Posterior cingulate gyrus (tissue), 11 donors: ENCODE data around the gene FANCC.

ENCODE experiments used
- DNase-seq, 10 donors: peaks; one replicate each; pipeline versions ENCODE4 v3.0.0 to v3.0.0-alpha.2; 2020 to 2021; ENCODE audit warnings: mixed read lengths in 3 of 10
- intact Hi-C: fragments of 100-400 bp; cut with DNase I; formaldehyde crosslinking; loops from one replicate; pipeline ENCODE4 v1.15.1; 2023

FANCC gene

GRCh38 chr9:95109456-95109855, 208.1 kb downstream of the FANCC start:
- DNase-seq = peak in 2 of 10 donors; percentile 18 to 54
- intact Hi-C loops = no loop called here

DNA sequence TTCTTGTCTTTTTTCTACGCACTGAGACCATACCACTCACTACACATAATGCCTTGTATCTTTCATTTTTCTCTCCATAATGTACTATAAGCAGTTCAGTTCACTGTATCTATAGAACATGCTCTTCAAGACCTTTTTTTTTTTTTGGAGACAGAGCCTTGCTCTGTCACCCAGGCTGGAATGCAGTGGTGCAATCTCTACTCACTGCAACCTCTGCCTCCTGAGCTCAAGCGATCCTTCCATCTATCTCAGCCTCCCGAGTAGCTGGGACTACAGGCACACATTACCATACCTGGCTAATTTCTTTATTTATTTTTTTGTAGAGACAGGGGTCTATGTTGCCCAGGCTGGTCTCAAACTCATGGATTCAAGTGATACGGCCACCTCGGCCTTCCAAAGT, 208.7 kb downstream of the FANCC start:
- DNase-seq = peak in 2 of 10 donors; percentile 2 to 26
- intact Hi-C loops = no loop called here

DNA sequence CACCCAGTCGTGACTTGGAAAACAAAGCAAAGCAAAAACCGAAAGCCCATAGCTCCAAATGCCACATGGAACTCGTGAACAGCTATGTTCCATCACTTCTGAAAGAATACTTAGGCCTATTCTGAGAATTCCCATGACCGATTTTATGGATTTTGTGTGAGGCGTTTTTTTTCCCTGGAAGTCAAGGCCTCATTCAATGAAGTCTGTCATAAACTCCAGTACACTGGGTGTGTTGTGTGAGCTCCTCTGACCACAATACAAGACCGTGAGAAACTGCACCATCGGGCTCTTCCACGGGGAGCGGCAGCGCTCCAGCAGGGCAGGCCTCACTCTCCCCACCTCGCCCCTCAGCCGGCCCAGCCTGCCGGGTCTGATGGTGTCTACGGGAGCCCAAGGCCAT, 209.5 kb downstream of the FANCC start:
- intact Hi-C loops = no loop called here
- DNase-seq = peak in 2 of 10 donors; percentile 65 to 86

DNA sequence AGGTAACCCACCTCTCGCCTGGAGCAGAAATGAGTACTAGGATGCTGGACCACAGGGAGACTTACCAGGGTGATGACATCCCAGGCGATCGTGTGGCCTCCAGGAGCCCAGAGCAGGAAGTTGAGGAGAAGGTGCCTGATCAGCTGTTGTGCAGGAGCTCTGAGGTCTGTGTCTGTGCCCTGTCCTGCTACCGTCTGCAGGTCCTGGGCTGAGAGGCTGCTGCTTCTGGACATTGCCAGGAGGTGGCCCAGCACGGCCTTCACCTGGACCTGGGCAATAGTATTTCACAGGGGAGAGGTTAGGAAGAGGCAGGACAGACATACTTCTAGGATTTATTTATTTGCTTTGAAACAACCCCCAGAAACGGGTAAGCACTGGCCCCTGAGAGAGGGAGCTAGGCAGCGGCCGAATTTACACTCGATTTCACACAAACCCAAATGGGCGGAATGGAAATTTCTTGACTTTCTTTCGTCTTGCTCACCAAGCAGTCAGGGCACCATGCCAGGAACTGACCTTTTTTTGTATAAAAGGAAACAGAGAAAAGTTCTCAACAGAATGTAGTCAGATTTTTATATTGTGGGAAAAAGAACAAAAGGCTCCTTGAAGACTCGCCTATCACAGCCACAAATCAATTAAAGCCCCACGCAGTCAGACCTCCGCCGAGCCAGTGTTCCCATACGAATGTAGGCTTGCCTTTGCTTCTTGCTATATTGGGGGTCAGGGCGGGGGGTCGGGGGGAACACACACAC, 210.3 kb downstream of the FANCC start:
- peak in 2 of 10 donors; percentile 54 to 83 for DNase-seq
- intact Hi-C loops = no loop called here

DNA sequence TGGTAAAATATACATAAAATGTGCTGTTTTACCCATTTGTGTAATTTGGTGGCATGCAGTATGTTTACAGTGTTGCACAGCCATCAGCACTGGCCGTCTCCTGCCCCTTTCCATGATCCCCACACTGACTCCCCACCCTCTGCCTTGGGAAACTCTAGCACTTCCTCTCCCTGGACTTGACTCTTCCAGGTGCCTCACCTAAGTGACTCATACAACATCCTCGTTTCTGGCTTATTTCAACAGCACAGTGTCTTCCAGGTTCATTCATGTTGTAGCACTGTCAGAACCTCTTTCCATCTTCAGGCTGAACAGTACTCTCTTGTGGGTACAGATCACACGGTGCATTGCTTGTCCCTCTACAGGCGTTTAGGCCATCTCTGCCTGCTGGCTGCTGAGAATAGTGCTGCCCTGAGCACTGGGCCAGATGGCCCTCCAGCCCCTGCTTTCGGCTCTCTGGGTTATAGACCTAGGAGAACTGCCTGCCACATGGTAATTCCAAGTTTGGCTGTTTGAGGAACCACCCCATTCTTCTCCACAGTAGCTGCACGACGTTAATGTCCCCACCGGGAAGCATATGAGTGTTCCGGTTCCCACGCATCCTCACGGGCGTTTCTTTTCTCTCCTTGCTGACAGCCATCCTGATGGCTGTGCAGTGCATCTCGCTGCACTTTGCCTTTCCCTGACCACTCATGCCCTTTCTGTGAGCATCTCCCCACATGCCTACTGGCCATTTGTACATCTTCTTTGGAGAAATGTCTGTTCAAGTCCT, 211.8 kb downstream of the FANCC start:
- intact Hi-C loops = no loop called here
- DNase-seq = peak in 2 of 10 donors; percentile 31 to 52

GRCh38 chr9:95104980-95105379, 212.5 kb downstream of the FANCC start:
- intact Hi-C loops = no loop called here
- DNase-seq = peak in 2 of 10 donors; percentile 38 to 42

DNA sequence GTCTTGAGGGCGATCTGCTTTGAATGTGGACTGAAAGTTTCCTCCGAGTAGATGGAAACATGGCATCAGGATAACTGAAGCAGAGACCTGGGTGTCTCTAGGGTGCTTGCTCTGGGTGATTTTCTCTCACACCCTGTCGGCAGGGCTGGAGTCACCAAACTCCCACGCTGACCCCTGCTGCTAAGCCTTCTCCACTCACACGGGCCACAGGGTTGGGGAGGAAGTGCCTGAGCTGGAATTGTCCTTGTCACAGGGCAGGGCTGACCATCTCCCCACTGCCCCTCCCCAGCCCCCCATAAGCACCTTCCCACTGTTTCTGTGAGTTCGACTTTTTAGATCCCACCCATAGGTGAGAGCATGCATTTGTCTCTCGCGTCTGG, 212.9 kb downstream of the FANCC start:
- intact Hi-C loops = no loop called here
- DNase-seq = peak in 1 of 10 donors; percentile 74

DNA sequence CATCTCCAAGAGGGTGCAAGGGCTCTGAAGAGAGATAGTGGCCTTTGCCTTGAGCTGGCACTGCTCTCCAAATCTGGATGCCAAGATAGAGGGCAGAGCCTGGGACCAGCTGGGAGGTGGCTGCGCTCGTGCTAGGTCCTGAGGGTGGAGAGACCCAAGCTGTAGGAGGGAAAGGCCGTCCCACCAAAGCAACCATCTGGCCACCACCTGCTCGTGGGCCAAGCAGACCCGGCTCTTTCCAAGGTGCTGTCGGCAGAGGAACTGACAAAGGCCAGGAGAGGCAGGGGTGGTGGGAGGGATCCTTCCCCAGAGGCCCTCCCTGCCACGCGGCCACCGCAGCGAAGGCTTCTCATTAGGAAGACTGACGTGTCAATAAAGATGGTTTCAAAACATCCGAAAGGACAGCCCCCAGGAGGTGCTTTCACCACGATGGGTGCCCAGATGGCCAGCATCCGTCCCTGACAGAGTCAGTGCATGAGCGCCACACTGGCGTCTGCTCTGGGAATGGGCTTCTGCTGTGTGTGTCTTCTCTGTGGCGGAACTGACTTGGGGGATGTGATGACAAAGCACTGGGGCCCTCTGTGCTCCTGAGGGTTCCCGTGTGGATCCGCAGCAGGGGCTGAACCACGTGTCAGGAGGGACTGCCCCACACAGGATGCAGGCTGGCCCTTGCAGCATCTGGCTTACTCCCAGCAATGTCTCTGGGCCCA, 213.5 kb downstream of the FANCC start:
- peak in 2 of 10 donors; percentile 60 to 86 for DNase-seq

DNA sequence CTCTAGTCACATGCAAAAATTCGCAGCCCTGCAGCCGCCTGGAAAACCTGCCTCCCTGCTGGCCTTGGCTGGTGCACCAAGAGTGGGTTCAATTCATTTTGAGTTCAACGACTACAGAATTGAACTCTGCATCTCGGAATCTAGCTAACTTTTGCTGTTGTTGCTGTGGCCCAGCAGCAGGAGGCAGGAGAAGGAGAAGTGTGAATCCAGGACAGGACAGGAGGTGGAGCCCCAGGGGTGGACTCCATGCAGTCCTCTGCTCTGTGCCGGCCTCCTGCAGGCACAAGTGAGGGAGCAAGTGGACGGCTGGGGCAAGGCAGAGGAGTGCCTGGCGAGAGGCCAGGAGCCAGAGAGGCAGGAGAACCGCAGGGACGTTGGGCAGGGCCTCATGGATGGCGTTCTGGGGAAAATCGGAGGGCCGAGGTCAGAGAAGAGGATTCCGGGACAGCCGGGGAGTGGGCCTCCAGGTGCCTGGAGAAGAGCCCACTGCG, 214.2 kb downstream of the FANCC start:
- intact Hi-C loops = no loop called here

More for the DNA sequence above, 213.5 kb downstream of the FANCC start:
- intact Hi-C loops = no loop called here

GRCh38 chr9:95102572-95102971, 214.9 kb downstream of the FANCC start:
- peak in 2 of 10 donors; percentile 60 to 74 for DNase-seq
- intact Hi-C loops = no loop called here

More for the DNA sequence above, 214.2 kb downstream of the FANCC start:
- peak in 2 of 10 donors; percentile 76 to 86 for DNase-seq

- intact Hi-C loops = no loop called here
- DNase-seq = peak in 7 of 10 donors; percentile 49 to 93 (median 68)
Observed at GRCh38 chr9:95102001-95102433, 215.5 kb downstream of the FANCC start.

- intact Hi-C loops = no loop called here
- DNase-seq = peak in 2 of 10 donors; percentile 44 to 48
Observed at GRCh38 chr9:95101326-95101725, 216.2 kb downstream of the FANCC start.

GRCh38 chr9:95100071-95100627, 217.4 kb downstream of the FANCC start:
- DNase-seq = no peak
- intact Hi-C loops = no loop called here

GRCh38 chr9:95099321-95100070, 218.0 kb downstream of the FANCC start:
- peak in 2 of 10 donors; percentile 61 to 74 for DNase-seq
- intact Hi-C loops = no loop called here

- peak in 2 of 10 donors; percentile 47 to 74 for DNase-seq
- intact Hi-C loops = no loop called here
Observed at GRCh38 chr9:95098391-95098921, 219.1 kb downstream of the FANCC start.

DNA sequence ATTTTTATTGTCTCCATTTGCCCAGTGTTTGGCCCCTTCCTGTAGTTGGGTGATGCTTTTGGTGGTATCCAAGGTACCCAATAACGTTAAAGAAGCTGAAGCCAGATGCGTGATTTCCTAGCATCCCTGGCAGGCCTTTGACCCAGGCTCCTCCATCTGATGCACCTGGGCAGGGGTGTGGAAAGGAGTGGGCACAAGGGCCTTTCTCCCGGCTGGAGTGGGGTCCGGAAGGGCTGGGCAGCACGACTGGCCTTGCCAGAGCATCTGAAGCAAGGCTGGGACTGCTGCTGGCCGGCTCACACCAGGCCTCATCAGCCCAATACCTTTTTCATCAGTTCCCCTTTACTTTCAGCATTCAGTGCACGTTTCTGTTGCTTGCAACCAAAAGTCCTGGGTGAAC, 220.2 kb downstream of the FANCC start:
- intact Hi-C loops = no loop called here

DNA sequence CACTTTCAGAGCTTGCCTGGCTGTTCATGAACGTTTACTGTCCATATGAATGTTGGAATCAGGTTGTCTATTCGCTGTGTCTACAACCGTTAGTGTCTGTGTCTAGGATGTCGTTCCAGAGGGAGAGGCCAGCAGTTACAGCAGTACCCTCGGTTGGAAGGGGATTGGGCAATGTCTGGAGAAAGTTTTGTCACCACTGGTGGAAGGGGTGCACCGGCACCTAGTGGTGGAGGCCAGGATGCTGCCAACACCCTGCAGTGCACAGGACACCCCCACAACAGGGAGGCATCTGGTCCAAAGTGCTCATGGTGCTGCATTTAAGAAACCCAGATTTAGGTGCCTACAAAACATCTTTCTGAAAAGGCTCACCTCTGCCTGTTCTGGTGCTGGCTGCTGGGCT, 220.7 kb downstream of the FANCC start:
- peak in 2 of 10 donors; percentile 41 for DNase-seq
- intact Hi-C loops = no loop called here

More for the DNA sequence above, 220.2 kb downstream of the FANCC start:
- peak in 2 of 10 donors; percentile 12 to 63 for DNase-seq

DNA sequence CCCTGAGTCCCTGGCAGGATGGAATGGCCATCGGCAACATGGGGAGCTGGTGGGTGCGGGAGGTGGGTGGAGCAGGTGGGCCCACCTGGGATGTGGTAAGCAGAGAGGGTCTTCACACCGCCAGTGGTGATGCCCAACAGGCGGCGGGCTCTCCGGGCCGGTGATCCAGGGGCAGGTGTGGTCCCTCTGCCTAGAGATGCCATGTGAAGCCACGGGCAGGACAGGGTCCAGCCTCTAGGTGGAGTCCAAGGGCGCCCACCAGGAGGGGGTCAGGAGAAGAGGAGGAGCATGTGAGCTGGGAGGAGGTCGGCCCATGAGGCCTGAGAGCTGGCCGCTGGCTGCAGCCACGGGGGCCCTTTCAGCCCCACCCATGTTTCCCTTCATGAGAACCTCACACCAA, 221.1 kb downstream of the FANCC start:
- DNase-seq = peak in 3 of 10 donors; percentile 50 to 83 (median 78)
- intact Hi-C loops = no loop called here

DNA sequence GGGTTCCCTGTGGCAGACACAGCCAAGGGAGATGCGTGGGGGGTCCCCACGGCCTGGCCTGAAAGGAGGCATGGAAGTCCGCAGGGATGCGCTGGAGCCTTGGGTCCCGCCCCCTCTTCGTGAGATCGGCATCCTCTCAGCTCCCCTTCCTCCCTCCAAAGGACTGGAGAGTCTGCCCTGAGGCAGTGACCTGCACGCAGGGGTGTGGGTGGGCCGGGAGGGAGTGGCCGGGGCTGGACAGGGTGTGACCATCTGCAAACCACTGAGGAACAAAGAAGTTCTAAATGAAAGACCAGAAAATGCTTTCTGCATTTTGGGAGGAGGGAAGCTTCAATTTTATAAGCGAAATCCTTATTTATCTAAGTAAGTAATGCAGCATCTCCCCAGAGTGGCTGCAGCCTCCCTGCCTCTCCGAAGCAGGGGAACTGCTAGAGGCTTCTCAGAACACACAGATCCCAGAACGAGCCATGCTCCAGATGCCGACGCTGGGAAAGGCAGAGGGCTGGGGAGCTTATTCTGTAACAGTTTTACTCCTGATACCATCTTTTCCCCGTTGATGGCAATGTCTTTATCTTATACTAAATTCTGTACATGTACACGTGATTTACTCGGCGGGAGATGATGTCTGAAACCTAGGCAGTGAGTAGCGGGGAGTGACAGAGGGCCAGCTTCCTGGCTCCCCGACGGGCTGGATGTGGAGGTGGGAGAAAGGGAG, 221.7 kb downstream of the FANCC start:
- peak in 3 of 10 donors; percentile 47 to 66 (median 59) for DNase-seq
- intact Hi-C loops = no loop called here
